ENCODE results near the gene LIPC. TPM values are rescaled to one million over a fixed set of nuclear protein-coding genes. Genes with fewer than 3 reads are reported as not detected.

LIPC gene
- total and polyA plus RNA-seq, 2 experiments from 2014 or later, result 0.43 to 0.63 TPM

- Histone ChIP-seq H3K27ac (no peak overlapping the region), H3K4me2 (ENCODE audit: unreplicated experiment) (no peak overlapping the region)
- no peak for TF ChIP-seq EZH2phosphoT487 (IDR thresholded peaks at IDR 0.05; ENCODE audit: insufficient read depth, low read depth)
- TF ChIP-seq EZH2 (IDR thresholded peaks at IDR 0.05; ENCODE audit: insufficient read depth, poor library complexity, severe bottlenecking), result no peak
Measured at GRCh38 chr15:58497046-58497785, 65.4 kb downstream of the LIPC start.

GRCh38 chr15:58498821-58499580 is 67.2 kb downstream of the LIPC start:
- Histone ChIP-seq H3K4me3 (no peak overlapping the region), H3K36me3 (ENCODE audit: low read depth) (no peaks in the 10 kb centered on the region), H3K79me2 (ENCODE audit: insufficient read depth) (no peaks in the 10 kb centered on the region), H3K4me2 (ENCODE audit: unreplicated experiment) (peak overlapping the region; percentile 16), H3K9me3 (ENCODE audit: low read depth) (no peaks in the 10 kb centered on the region), H2AFZ (peak overlapping the region; percentile 28), H3K9me2 (ENCODE audit: insufficient read depth) (no peaks in the 10 kb centered on the region), H3K27ac (peak overlapping the region; percentile 94), H3K27me3 (replicated peaks; ENCODE audit: insufficient read depth) (no peaks in the 10 kb centered on the region), H3K9ac (peak overlapping the region; percentile 72), H3K4me1 (ENCODE audit: insufficient read depth) (peaks cover 29% of the 10 kb centered on the region), H4K20me1 (ENCODE audit: insufficient read depth) (no peaks in the 10 kb centered on the region), H3F3A (ENCODE audit: insufficient read depth) (peaks cover 16% of the 10 kb centered on the region)
- WGBS, 2 experiments (ENCODE audit: low coverage in 1 of 2, low lambda C conversion rate in 2 of 2, missing lambda C conversion rate in 2 of 2), result 7 to 8% methylated on average over 8 of the region's 8 CpGs
- peak; percentile 97 for DNase-seq
- TF ChIP-seq EZH2 (IDR thresholded peaks at IDR 0.05; ENCODE audit: insufficient read depth, poor library complexity, severe bottlenecking) (no peak), EZH2phosphoT487 (IDR thresholded peaks at IDR 0.05; ENCODE audit: insufficient read depth, low read depth) (0 out of 2 replicates have a peak, but pooled peaks have one; percentile 59)
- in situ Hi-C loops (cut with MboI), result no loop called here

More at GRCh38 chr15:58497046-58497785, 65.4 kb downstream of the LIPC start:
- peaks cover 16% of the 10 kb centered on the region for H3F3A ChIP-seq (ENCODE audit: insufficient read depth)
- H4K20me1 ChIP-seq (ENCODE audit: insufficient read depth), result no peaks in the 10 kb centered on the region
- H3K27me3 ChIP-seq (replicated peaks; ENCODE audit: insufficient read depth), result no peaks in the 10 kb centered on the region
- H2AFZ ChIP-seq, result no peak overlapping the region
- H3K4me3 ChIP-seq, result no peak overlapping the region
- no peak overlapping the region for H3K9ac ChIP-seq
- WGBS, 2 experiments (ENCODE audit: low coverage in 1 of 2, low lambda C conversion rate in 2 of 2, missing lambda C conversion rate in 2 of 2), result 91 to 96% methylated on average over 9 of the region's 9 CpGs
- no peaks in the 10 kb centered on the region for H3K36me3 ChIP-seq (ENCODE audit: low read depth)
- no peaks in the 10 kb centered on the region for H3K9me2 ChIP-seq (ENCODE audit: insufficient read depth)
- H3K79me2 ChIP-seq (ENCODE audit: insufficient read depth), result no peaks in the 10 kb centered on the region
- no peaks in the 10 kb centered on the region for H3K9me3 ChIP-seq (ENCODE audit: low read depth)
- DNase-seq, result no peak
- in situ Hi-C loops (cut with MboI), result no loop called here
- H3K4me1 ChIP-seq (ENCODE audit: insufficient read depth), result peaks cover 29% of the 10 kb centered on the region

- in situ Hi-C loops (cut with MboI), result no loop called here
- Histone ChIP-seq H3K4me2 (ENCODE audit: unreplicated experiment) (no peak overlapping the region), H2AFZ (no peak overlapping the region), H3F3A (ENCODE audit: insufficient read depth) (peaks cover 30% of the 10 kb centered on the region), H3K9ac (no peak overlapping the region), H3K27me3 (replicated peaks; ENCODE audit: insufficient read depth) (no peaks in the 10 kb centered on the region), H3K9me3 (ENCODE audit: low read depth) (no peaks in the 10 kb centered on the region), H3K27ac (no peak overlapping the region), H3K4me3 (no peak overlapping the region), H3K79me2 (ENCODE audit: insufficient read depth) (no peaks in the 10 kb centered on the region), H3K4me1 (ENCODE audit: insufficient read depth) (peaks cover 41% of the 10 kb centered on the region), H3K9me2 (ENCODE audit: insufficient read depth) (no peaks in the 10 kb centered on the region), H3K36me3 (ENCODE audit: low read depth) (no peaks in the 10 kb centered on the region), H4K20me1 (ENCODE audit: insufficient read depth) (no peaks in the 10 kb centered on the region)
- WGBS, 2 experiments (ENCODE audit: low coverage in 1 of 2, low lambda C conversion rate in 2 of 2, missing lambda C conversion rate in 2 of 2), result 96 to 100% methylated on average over 4 of the region's 4 CpGs
- TF ChIP-seq EZH2phosphoT487 (IDR thresholded peaks at IDR 0.05; ENCODE audit: insufficient read depth, low read depth), result no peak
- TF ChIP-seq EZH2 (IDR thresholded peaks at IDR 0.05; ENCODE audit: insufficient read depth, poor library complexity, severe bottlenecking), result no peak
- DNase-seq, result no peak
Measured at GRCh38 chr15:58501006-58501405, 69.2 kb downstream of the LIPC start.

GRCh38 chr15:58501636-58502188 is 69.9 kb downstream of the LIPC start:
- Histone ChIP-seq H3K9me3 (ENCODE audit: low read depth) (no peaks in the 10 kb centered on the region), H3K4me1 (ENCODE audit: insufficient read depth) (peaks cover 48% of the 10 kb centered on the region), H2AFZ (no peak overlapping the region), H3F3A (ENCODE audit: insufficient read depth) (peaks cover 36% of the 10 kb centered on the region), H3K27me3 (replicated peaks; ENCODE audit: insufficient read depth) (no peaks in the 10 kb centered on the region), H3K79me2 (ENCODE audit: insufficient read depth) (no peaks in the 10 kb centered on the region), H3K4me2 (ENCODE audit: unreplicated experiment) (no peak overlapping the region), H3K9ac (no peak overlapping the region), H3K36me3 (ENCODE audit: low read depth) (no peaks in the 10 kb centered on the region), H3K9me2 (ENCODE audit: insufficient read depth) (no peaks in the 10 kb centered on the region), H3K27ac (no peak overlapping the region), H4K20me1 (ENCODE audit: insufficient read depth) (no peaks in the 10 kb centered on the region), H3K4me3 (no peak overlapping the region)
- peak; percentile 18 for DNase-seq
- no peak for TF ChIP-seq EZH2phosphoT487 (IDR thresholded peaks at IDR 0.05; ENCODE audit: insufficient read depth, low read depth)
- no peak for TF ChIP-seq EZH2 (IDR thresholded peaks at IDR 0.05; ENCODE audit: insufficient read depth, poor library complexity, severe bottlenecking)
- WGBS, 2 experiments (ENCODE audit: low coverage in 1 of 2, low lambda C conversion rate in 2 of 2, missing lambda C conversion rate in 2 of 2), result 86 to 89% methylated on average over 4 of the region's 4 CpGs
- in situ Hi-C loops (cut with MboI), result no loop called here

All from GM23248 (cell line).